Keratinocyte (primary cell): Measurements from ENCODE around the gene TAS2R46. TPM values are rescaled to one million over a fixed set of nuclear protein-coding genes. Genes with fewer than 3 reads are reported as not detected.
A peak's percentile ranks its signal among the peaks of the same experiment; 100 is the strongest.
"Not testable (repeated sequence)": the region's sequence is repeated elsewhere in the genome, so short reads cannot be mapped to it uniquely, and the experiment has no call there.

Experiments used
- DNase-seq: peaks from one replicate; pipeline ENCODE4 v3.0.0-alpha.2; 2011; ENCODE audit warnings: low read depth, missing footprints, low spot score
- FAIRE-seq: peaks from 2 replicates; lab custom pipeline; 2011; peaks lifted over from hg19 to GRCh38; lab: Jason Lieb, UNC
- H2AFZ ChIP-seq: 2 replicates; pipeline ENCODE4 v1.6.0; 2012; ENCODE audit warnings: low read length, control low read depth, inconsistent platforms; ENCODE audit not compliant: control insufficient read depth
- H3K27ac ChIP-seq: 2 replicates; pipeline ENCODE4 v1.5.1; 2011; ENCODE audit warnings: low read length; ENCODE audit not compliant: control insufficient read depth, insufficient read depth
- H3K27me3 ChIP-seq: 3 replicates; pipeline ENCODE4 v1.6.0; 2011; ENCODE audit warnings: low read length; ENCODE audit not compliant: control insufficient read depth, insufficient read depth; ENCODE audit errors: extremely low read depth
- H3K36me3 ChIP-seq, 2 experiments: 2 replicates in 1 of 2; 3 replicates in 1 of 2; pipeline ENCODE4 v1.5.1; 2011; ENCODE audit warnings: low read length in 2 of 2, mild to moderate bottlenecking in 1 of 2; ENCODE audit not compliant: control insufficient read depth in 2 of 2, insufficient read depth in 2 of 2; ENCODE audit errors: extremely low read depth in 1 of 2
- H3K4me1 ChIP-seq: 3 replicates; pipeline ENCODE4 v1.5.1; 2011; ENCODE audit warnings: low read length; ENCODE audit not compliant: control insufficient read depth, insufficient read depth; ENCODE audit errors: extremely low read depth
- H3K4me2 ChIP-seq: 3 replicates; pipeline ENCODE4 v1.6.0; 2011; ENCODE audit warnings: low read depth, low read length; ENCODE audit not compliant: control insufficient read depth, insufficient read depth; ENCODE audit errors: extremely low read depth
- H3K4me3 ChIP-seq, 3 experiments: fragments of 200-600 bp in 1 of 3; sonication (generic) in 1 of 3; 2 replicates in 2 of 3; 3 replicates in 1 of 3; pipeline ENCODE4 v1.5.1; 2011 to 2016; ENCODE audit warnings: low read length in 3 of 3, mild to moderate bottlenecking in 3 of 3, control low read depth in 2 of 3, inconsistent platforms in 1 of 3, low read depth in 1 of 3, mixed read lengths in 1 of 3, mixed run types in 1 of 3, moderate library complexity in 1 of 3; ENCODE audit not compliant: control insufficient read depth in 2 of 3, insufficient read depth in 2 of 3; ENCODE audit errors: extremely low read depth in 1 of 3
- H3K79me2 ChIP-seq: 2 replicates; pipeline ENCODE4 v1.6.0; 2012; ENCODE audit warnings: low read length; ENCODE audit not compliant: control insufficient read depth, insufficient read depth
- H3K9ac ChIP-seq: 3 replicates; pipeline ENCODE4 v1.6.0; 2011; ENCODE audit warnings: low read length; ENCODE audit not compliant: control insufficient read depth, insufficient read depth; ENCODE audit errors: extremely low read depth
- H3K9me1 ChIP-seq: 3 replicates; pipeline ENCODE4 v1.6.0; 2011; ENCODE audit warnings: low read length; ENCODE audit not compliant: control insufficient read depth, insufficient read depth; ENCODE audit errors: extremely low read depth
- H3K9me3 ChIP-seq: 2 replicates; pipeline ENCODE4 v1.5.1; 2012; ENCODE audit warnings: low read depth, low read length; ENCODE audit not compliant: control insufficient read depth
- H4K20me1 ChIP-seq: 3 replicates; pipeline ENCODE4 v1.6.0; 2011; ENCODE audit warnings: low read length; ENCODE audit not compliant: control insufficient read depth, insufficient read depth; ENCODE audit errors: extremely low read depth
- CTCF ChIP-seq, 3 experiments: IDR thresholded peaks in 1 of 3; conservative IDR thresholded peaks in 1 of 3; optimal IDR thresholded peaks in 1 of 3; 2 replicates in 2 of 3; 3 replicates in 1 of 3; pipeline versions ENCODE3 to v1.5.1; 2011; ENCODE audit warnings: low read length in 3 of 3, mild to moderate bottlenecking in 3 of 3, moderate library complexity in 2 of 3, control low read depth in 1 of 3, inconsistent platforms in 1 of 3; ENCODE audit not compliant: insufficient read depth in 2 of 3; ENCODE audit errors: extremely low read depth in 1 of 3
- EZH2 ChIP-seq: IDR thresholded peaks from one replicate; pipeline ENCODE4 v1.6.1; 2012; ENCODE audit warnings: inconsistent platforms, mild to moderate bottlenecking, low read length, moderate library complexity
- dilution Hi-C: fragments of 300-500 bp; cut with MboI; formaldehyde crosslinking; loops from one replicate; pipeline ENCODE4 v1.7.0; 2020; ENCODE audit warnings: low sequenced_read_pairs; ENCODE audit not compliant: extremely low pct_ligation_motif_present
- polyA plus RNA-seq, 5 experiments: library from polyadenylated mRNA; depleted of rRNA in 3 of 5; stranded (reverse) in 3 of 5; stranded (forward) in 1 of 5; unstranded in 1 of 5; fragments of >200 nt; gene quantifications; 1 replicate in 1 of 5; 2 replicates in 3 of 5; 3 replicates in 1 of 5; pipeline versions ENCODE4 v1.2.1 to v1.2.3, GENCODE V29; 2011 to 2012; ENCODE audit warnings: missing spikeins in 2 of 5, low read depth in 1 of 5, low replicate concordance in 1 of 5

Gene TAS2R46
- polyA plus RNA-seq, 1 donor (not counting 4 experiments of a cell fraction or from before 2014, with no cell fraction given): 0.10 TPM

GRCh38 chr12:11105546-11105945 is 43.5 kb upstream of the TAS2R46 start:
- no peaks in the 10 kb centered on the region for H3K27me3 ChIP-seq
- H3K4me2 ChIP-seq: no peak overlapping the region
- no peak for FAIRE-seq
- H3K4me3 ChIP-seq: no peak overlapping the region
- no peak overlapping the region for H2AFZ ChIP-seq
- dilution Hi-C loops: no loop called here
- no peaks in the 10 kb centered on the region for H3K9me1 ChIP-seq
- no peak overlapping the region for H3K9ac ChIP-seq
- peaks cover 0 to 6% of the 10 kb centered on the region in 2 experiments for H3K36me3 ChIP-seq
- no peaks in the 10 kb centered on the region for H4K20me1 ChIP-seq
- H3K27ac ChIP-seq: no peak overlapping the region
- TF ChIP-seq EZH2 (no peak), CTCF (optimal IDR thresholded peaks at IDR 0.05 in 1 of 3, IDR thresholded peaks at IDR 0.05 in 1 of 3, conservative IDR thresholded peaks at IDR 0.05 in 1 of 3; ENCODE audit: extremely low read depth in 1 of 3, insufficient read depth in 2 of 3, low read length in 3 of 3) (no peak)
- H3K9me3 ChIP-seq: no peaks in the 10 kb centered on the region
- no peak for DNase-seq
- peaks cover 26% of the 10 kb centered on the region for H3K79me2 ChIP-seq
- H3K4me1 ChIP-seq: no peaks in the 10 kb centered on the region

DNA sequence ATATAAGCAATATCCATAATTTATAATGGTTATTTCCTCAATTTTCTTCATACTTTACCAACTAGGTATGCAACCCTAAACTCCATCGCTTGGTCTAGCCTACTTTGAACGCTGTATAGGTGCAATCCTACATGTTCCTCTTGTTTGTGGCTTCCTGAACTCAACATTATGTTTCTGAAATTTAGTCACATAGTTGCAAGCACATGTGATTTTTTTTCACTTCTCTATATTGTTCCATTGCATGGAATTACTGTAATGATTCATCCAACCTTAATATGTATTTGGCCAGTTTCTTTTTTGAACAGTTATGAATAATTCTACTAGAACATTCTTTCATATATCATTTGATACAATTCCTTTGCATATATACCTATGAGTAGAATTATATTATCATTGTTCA is 32.8 kb upstream of the TAS2R46 start:
- dilution Hi-C loops: not testable (repeated sequence)
- FAIRE-seq: peak; percentile 65

DNA sequence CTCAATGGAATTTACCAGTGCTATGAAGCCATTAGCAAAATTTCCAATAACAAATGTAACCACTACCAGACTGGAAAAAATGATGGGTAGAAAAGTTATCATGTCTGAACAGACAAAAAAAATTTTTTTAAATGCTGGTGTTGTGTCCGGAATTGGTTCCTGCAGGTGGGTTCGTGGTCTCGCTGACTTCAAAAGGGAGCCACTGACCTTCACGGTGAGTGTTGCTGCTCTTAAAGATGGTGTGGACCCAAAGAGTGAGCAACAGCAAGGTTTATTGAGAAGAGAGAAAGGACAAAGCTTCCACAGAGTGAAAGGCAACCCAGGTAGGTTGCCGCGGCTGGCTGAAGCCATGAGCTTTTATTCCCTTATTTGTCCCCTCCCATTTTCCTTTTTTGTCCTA is 30.0 kb upstream of the TAS2R46 start, which contains the start of gene TAS2R43:
Gene TAS2R43, minus strand, starts transcription at position 186 of the 400 bp plus-strand sequence. Its CDS starts 84 bp downstream, at position 102.
- H3K4me3 ChIP-seq: no peak within 1 kb of the TSS
- H3K4me2 ChIP-seq: no peak within 1 kb of the TSS
- dilution Hi-C loops: no loop called here
- H3K9me3 ChIP-seq: no peaks in the 10 kb centered on the region
- peaks cover 2% of the 10 kb centered on the region for H3K79me2 ChIP-seq
- H4K20me1 ChIP-seq: no peaks in the 10 kb centered on the region
- H3K4me1 ChIP-seq: no peaks in the 10 kb centered on the region
- H3K27me3 ChIP-seq: no peaks in the 10 kb centered on the region
- no peaks in the 10 kb centered on the region for H3K36me3 ChIP-seq
- no peaks in the 10 kb centered on the region for H3K9me1 ChIP-seq
- no peak within 1 kb of the TSS for H2AFZ ChIP-seq
- no peak within 1 kb of the TSS for H3K9ac ChIP-seq
- no peak within 1 kb of the TSS for H3K27ac ChIP-seq
- FAIRE-seq (no peak), DNase-seq (no peak)
- TF ChIP-seq CTCF (optimal IDR thresholded peaks at IDR 0.05 in 1 of 3, IDR thresholded peaks at IDR 0.05 in 1 of 3, conservative IDR thresholded peaks at IDR 0.05 in 1 of 3; ENCODE audit: extremely low read depth in 1 of 3, insufficient read depth in 2 of 3, low read length in 3 of 3) (no peak), EZH2 (no peak)

More for the DNA sequence above, 32.8 kb upstream of the TAS2R46 start:
- not testable (repeated sequence) for H3K4me2 ChIP-seq, H3K27ac ChIP-seq, H3K36me3 ChIP-seq, H2AFZ ChIP-seq, H4K20me1 ChIP-seq, DNase-seq, H3K27me3 ChIP-seq, H3K4me1 ChIP-seq, H3K9ac ChIP-seq, H3K9me1 ChIP-seq, H3K79me2 ChIP-seq, H3K9me3 ChIP-seq, H3K4me3 ChIP-seq
